Osteoblast (primary cell): ENCODE data around the gene CDADC1. TPM values are rescaled to one million over a fixed set of nuclear protein-coding genes. Genes with fewer than 3 reads are reported as not detected.

Experiments
- DNase-seq: peaks from one replicate; pipeline ENCODE4 v3.0.0; 2011; ENCODE audit warnings: low spot score, mixed read lengths; ENCODE audit not compliant: insufficient read length; ENCODE audit errors: missing footprints
- H2AFZ ChIP-seq: 2 replicates; pipeline ENCODE4 v1.6.0; 2011; ENCODE audit warnings: mild to moderate bottlenecking, low read length
- H3K27ac ChIP-seq: 2 replicates; pipeline ENCODE4 v1.5.1; 2011; ENCODE audit warnings: mild to moderate bottlenecking, low read depth, low read length, moderate library complexity
- H3K27me3 ChIP-seq: 2 replicates; pipeline ENCODE4 v1.6.0; 2012; ENCODE audit warnings: mild to moderate bottlenecking, control low read depth, inconsistent platforms, low read length, moderate library complexity; ENCODE audit not compliant: insufficient read depth
- H3K36me3 ChIP-seq: 2 replicates; pipeline ENCODE4 v1.5.1; 2011; ENCODE audit warnings: mild to moderate bottlenecking, low read length, control low read depth, moderate library complexity; ENCODE audit not compliant: insufficient read depth
- H3K4me1 ChIP-seq: 2 replicates; pipeline ENCODE4 v1.5.1; 2011; ENCODE audit warnings: mild to moderate bottlenecking, low read length, control low read depth, moderate library complexity; ENCODE audit not compliant: insufficient read depth
- H3K4me2 ChIP-seq: 2 replicates; pipeline ENCODE4 v1.6.0; 2011; ENCODE audit warnings: mild to moderate bottlenecking, low read length; ENCODE audit not compliant: insufficient read depth
- H3K4me3 ChIP-seq: fragments of 200-600 bp; sonication (generic); 3 replicates; pipeline ENCODE4 v1.5.1; 2012; ENCODE audit warnings: mild to moderate bottlenecking, low read length, inconsistent platforms; ENCODE audit not compliant: insufficient read depth
- H3K79me2 ChIP-seq: 2 replicates; pipeline ENCODE4 v1.6.0; 2012; ENCODE audit warnings: mild to moderate bottlenecking, low read length, control low read depth, inconsistent platforms; ENCODE audit not compliant: insufficient read depth
- H3K9me3 ChIP-seq: 2 replicates; pipeline ENCODE4 v1.5.1; 2011; ENCODE audit warnings: low read depth, low read length, control low read depth
- H4K20me1 ChIP-seq: 2 replicates; pipeline ENCODE4 v1.6.0; 2012; ENCODE audit warnings: mild to moderate bottlenecking, low read length, control low read depth; ENCODE audit not compliant: insufficient read depth
- total RNA-seq: library from RNA; depleted of rRNA; stranded (reverse); fragments of >200 nt; gene quantifications from 2 replicates; pipeline ENCODE4 v1.2.3, GENCODE V29; 2012
- TF ChIP-seq, protein P1 (sequence below): IDR thresholded peaks from 2 replicates; pipeline ENCODE4 v1.5.1; 2011; ENCODE audit warnings: mild to moderate bottlenecking, low read depth, low read length, moderate library complexity; ENCODE audit errors: extremely low read depth

CDADC1 gene
- total RNA-seq, 1 donor, result 3.6 TPM

- TF ChIP-seq, protein P1, sequence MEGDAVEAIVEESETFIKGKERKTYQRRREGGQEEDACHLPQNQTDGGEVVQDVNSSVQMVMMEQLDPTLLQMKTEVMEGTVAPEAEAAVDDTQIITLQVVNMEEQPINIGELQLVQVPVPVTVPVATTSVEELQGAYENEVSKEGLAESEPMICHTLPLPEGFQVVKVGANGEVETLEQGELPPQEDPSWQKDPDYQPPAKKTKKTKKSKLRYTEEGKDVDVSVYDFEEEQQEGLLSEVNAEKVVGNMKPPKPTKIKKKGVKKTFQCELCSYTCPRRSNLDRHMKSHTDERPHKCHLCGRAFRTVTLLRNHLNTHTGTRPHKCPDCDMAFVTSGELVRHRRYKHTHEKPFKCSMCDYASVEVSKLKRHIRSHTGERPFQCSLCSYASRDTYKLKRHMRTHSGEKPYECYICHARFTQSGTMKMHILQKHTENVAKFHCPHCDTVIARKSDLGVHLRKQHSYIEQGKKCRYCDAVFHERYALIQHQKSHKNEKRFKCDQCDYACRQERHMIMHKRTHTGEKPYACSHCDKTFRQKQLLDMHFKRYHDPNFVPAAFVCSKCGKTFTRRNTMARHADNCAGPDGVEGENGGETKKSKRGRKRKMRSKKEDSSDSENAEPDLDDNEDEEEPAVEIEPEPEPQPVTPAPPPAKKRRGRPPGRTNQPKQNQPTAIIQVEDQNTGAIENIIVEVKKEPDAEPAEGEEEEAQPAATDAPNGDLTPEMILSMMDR, result no peak
- Histone ChIP-seq H3K79me2 (no peaks in the 10 kb centered on the region), H3K4me3 (no peak overlapping the region), H3K4me1 (no peaks in the 10 kb centered on the region), H2AFZ (no peak overlapping the region), H3K9me3 (no peaks in the 10 kb centered on the region), H3K36me3 (peaks cover 10% of the 10 kb centered on the region), H3K27ac (no peak overlapping the region), H3K4me2 (no peak overlapping the region), H4K20me1 (no peaks in the 10 kb centered on the region), H3K27me3 (no peaks in the 10 kb centered on the region)
- no peak for DNase-seq
These were observed 14.9 kb downstream of the CDADC1 start for GRCh38 chr13:49262634-49263033.

DNA sequence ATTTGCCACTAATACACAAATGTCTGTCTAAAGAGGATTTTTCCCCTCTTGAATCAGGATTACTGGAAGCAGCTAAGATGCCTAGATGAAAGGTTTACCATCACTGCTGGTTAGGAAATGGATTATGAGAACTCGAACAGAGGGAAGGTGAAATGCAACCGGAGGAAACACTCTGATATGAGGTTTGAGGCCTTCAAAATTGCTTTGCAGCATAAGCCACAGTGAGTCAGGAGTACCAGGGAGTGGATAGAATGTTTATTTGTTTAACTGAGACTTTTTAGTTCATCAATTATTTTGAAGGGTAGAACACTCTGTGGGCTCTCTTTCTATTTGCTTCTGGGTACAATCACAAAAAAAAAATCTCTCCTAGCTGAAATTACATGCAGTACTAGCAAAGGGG is 18.1 kb downstream of the CDADC1 start:
- Histone ChIP-seq H3K9me3 (no peaks in the 10 kb centered on the region), H3K4me2 (no peak overlapping the region), H3K79me2 (no peaks in the 10 kb centered on the region), H3K36me3 (peaks cover 8% of the 10 kb centered on the region), H2AFZ (peak overlapping the region; percentile 53), H3K4me1 (no peaks in the 10 kb centered on the region), H3K27me3 (no peaks in the 10 kb centered on the region), H3K27ac (no peak overlapping the region), H4K20me1 (no peaks in the 10 kb centered on the region), H3K4me3 (no peak overlapping the region)
- TF ChIP-seq, protein P1, result no peak
- DNase-seq, result peak; percentile 72

- no peaks in the 10 kb centered on the region for H3K79me2 ChIP-seq
- no peak for DNase-seq
- H3K27me3 ChIP-seq, result no peaks in the 10 kb centered on the region
- no peaks in the 10 kb centered on the region for H4K20me1 ChIP-seq
- no peaks in the 10 kb centered on the region for H3K4me1 ChIP-seq
- TF ChIP-seq, protein P1, result no peak
- H2AFZ ChIP-seq, result no peak overlapping the region
- no peak overlapping the region for H3K4me3 ChIP-seq
- H3K9me3 ChIP-seq, result no peaks in the 10 kb centered on the region
- no peak overlapping the region for H3K4me2 ChIP-seq
- H3K27ac ChIP-seq, result no peak overlapping the region
- peaks cover 8% of the 10 kb centered on the region for H3K36me3 ChIP-seq
These were observed 23.5 kb downstream of the CDADC1 start for GRCh38 chr13:49271264-49271663.

DNA sequence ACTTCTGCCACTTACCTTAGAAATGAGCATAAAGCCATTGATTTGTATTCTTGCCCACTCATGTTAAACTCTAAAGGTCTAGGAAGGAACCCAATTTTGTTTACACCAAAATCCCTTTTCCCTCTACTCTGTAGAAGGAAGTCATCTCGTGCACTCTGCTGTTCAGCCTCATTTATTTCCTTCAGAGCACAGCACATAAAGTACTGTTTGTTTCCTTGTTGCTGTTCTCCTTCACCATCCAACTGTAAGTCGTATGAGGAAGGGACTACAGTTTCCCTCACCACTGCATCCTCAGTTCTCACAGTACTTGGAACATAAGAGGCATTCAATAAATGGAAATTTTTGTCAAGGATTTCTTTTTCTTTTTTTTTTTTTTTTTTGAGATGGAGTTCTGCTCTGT is 24.6 kb downstream of the CDADC1 start:
- H3K79me2 ChIP-seq, result no peaks in the 10 kb centered on the region
- no peak overlapping the region for H3K4me3 ChIP-seq
- no peak for DNase-seq
- H3K9me3 ChIP-seq, result no peaks in the 10 kb centered on the region
- no peaks in the 10 kb centered on the region for H3K4me1 ChIP-seq
- H4K20me1 ChIP-seq, result no peaks in the 10 kb centered on the region
- H2AFZ ChIP-seq, result no peak overlapping the region
- H3K4me2 ChIP-seq, result no peak overlapping the region
- H3K27ac ChIP-seq, result no peak overlapping the region
- H3K36me3 ChIP-seq, result peaks cover 8% of the 10 kb centered on the region
- TF ChIP-seq, protein P1, result no peak
- no peaks in the 10 kb centered on the region for H3K27me3 ChIP-seq
